GM19239 (cell line): ENCODE results near the gene OLAH.
A peak's percentile ranks its signal among the peaks of the same experiment; 100 is the strongest.

Source experiments
- DNase-seq: peaks from one replicate; pipeline ENCODE4 v3.0.0; 2011; ENCODE audit warnings: low spot score; ENCODE audit not compliant: insufficient read length
- FAIRE-seq: peaks from 2 replicates; lab custom pipeline; 2011; peaks lifted over from hg19 to GRCh38; lab: Jason Lieb, UNC

Gene OLAH

GRCh38 chr10:15121707-15122106, 78.0 kb downstream of the OLAH start:
- DNase-seq: no peak
- FAIRE-seq: no peak

DNA sequence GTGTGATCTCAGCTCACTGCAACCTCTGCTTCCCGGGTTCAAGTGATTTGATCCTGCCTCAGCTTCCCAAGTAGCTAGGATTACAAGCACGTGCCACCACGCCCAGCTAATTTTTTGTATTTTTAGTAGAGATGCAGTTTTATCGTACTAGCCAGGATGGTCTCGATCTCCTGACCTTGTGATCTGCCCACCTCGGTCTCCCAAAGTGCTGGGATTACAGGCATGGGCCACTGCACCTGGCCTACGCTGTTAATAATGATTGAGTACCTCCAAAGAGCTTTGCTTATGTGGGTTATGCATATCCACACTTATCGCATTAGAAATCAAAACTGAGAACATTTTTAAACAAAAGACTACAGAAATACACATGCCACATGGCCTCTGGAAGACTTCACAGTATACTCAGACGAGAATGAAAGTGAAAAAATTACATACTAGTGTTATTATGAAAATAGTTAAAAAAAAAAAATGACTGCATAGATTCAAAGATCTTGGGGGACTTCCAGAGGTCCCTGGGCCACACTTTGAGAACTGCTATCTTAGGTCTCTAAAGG, 78.8 kb downstream of the OLAH start:
- FAIRE-seq (peak; percentile 60), DNase-seq (peak; percentile 33)
